ENCODE data around the gene SLC8A1.

Gene SLC8A1

GRCh38 chr2:40258135-40258457 lies 193.8 kb downstream of the SLC8A1 start:
- Histone ChIP-seq H3K27ac (no peak overlapping the region), H3K4me3 (no peak overlapping the region)

- H3K27ac ChIP-seq, result no peak overlapping the region
Measured at GRCh38 chr2:40257340-40258134, 194.4 kb downstream of the SLC8A1 start.

GRCh38 chr2:40256649-40257048 lies 195.2 kb downstream of the SLC8A1 start:
- Histone ChIP-seq H3K27ac (no peak overlapping the region), H3K4me3 (no peak overlapping the region)

More at GRCh38 chr2:40257340-40258134, 194.4 kb downstream of the SLC8A1 start:
- no peak overlapping the region for H3K4me3 ChIP-seq

GRCh38 chr2:40256008-40256407 lies 195.9 kb downstream of the SLC8A1 start:
- H3K27ac ChIP-seq, result no peak overlapping the region
- no peak overlapping the region for H3K4me3 ChIP-seq

GRCh38 chr2:40255103-40255502 lies 196.8 kb downstream of the SLC8A1 start:
- Histone ChIP-seq H3K27ac (no peak overlapping the region), H3K4me3 (no peak overlapping the region)

GRCh38 chr2:40254611-40255010 lies 197.3 kb downstream of the SLC8A1 start:
- H3K4me3 ChIP-seq, result no peak overlapping the region
- H3K27ac ChIP-seq, result no peak overlapping the region

GRCh38 chr2:40251137-40251536 lies 200.8 kb downstream of the SLC8A1 start:
- no peak overlapping the region for H3K27ac ChIP-seq
- H3K4me3 ChIP-seq, result no peak overlapping the region

GRCh38 chr2:40249577-40249976 lies 202.3 kb downstream of the SLC8A1 start:
- H3K4me3 ChIP-seq, result no peak overlapping the region
- no peak overlapping the region for H3K27ac ChIP-seq

GRCh38 chr2:40248294-40248693 lies 203.6 kb downstream of the SLC8A1 start:
- Histone ChIP-seq H3K27ac (no peak overlapping the region), H3K4me3 (no peak overlapping the region)

GRCh38 chr2:40244675-40245074 lies 207.2 kb downstream of the SLC8A1 start:
- H3K27ac ChIP-seq, result no peak overlapping the region
- no peak overlapping the region for H3K4me3 ChIP-seq

- no peak overlapping the region for H3K27ac ChIP-seq
- no peak overlapping the region for H3K4me3 ChIP-seq
Measured at GRCh38 chr2:40244251-40244650, 207.6 kb downstream of the SLC8A1 start.

- H3K4me3 ChIP-seq, result no peak overlapping the region
- H3K27ac ChIP-seq, result no peak overlapping the region
Measured at GRCh38 chr2:40243581-40244187, 208.2 kb downstream of the SLC8A1 start.

GRCh38 chr2:40242315-40242714 lies 209.6 kb downstream of the SLC8A1 start:
- no peak overlapping the region for H3K27ac ChIP-seq

GRCh38 chr2:40240070-40240469 lies 211.8 kb downstream of the SLC8A1 start:
- no peak overlapping the region for H3K27ac ChIP-seq

More at GRCh38 chr2:40242315-40242714, 209.6 kb downstream of the SLC8A1 start:
- no peak overlapping the region for H3K4me3 ChIP-seq

GRCh38 chr2:40230707-40231432 lies 221.0 kb downstream of the SLC8A1 start:
- Histone ChIP-seq H3K27ac (no peak overlapping the region), H3K4me3 (no peak overlapping the region)

More at GRCh38 chr2:40240070-40240469, 211.8 kb downstream of the SLC8A1 start:
- H3K4me3 ChIP-seq, result no peak overlapping the region

- Histone ChIP-seq H3K27ac (no peak overlapping the region), H3K4me3 (no peak overlapping the region)
Measured at GRCh38 chr2:40230186-40230585, 221.7 kb downstream of the SLC8A1 start.

- H3K27ac ChIP-seq, result no peak overlapping the region
- H3K4me3 ChIP-seq, result no peak overlapping the region
Measured at GRCh38 chr2:40228310-40228709, 223.6 kb downstream of the SLC8A1 start.

GRCh38 chr2:40227210-40227609 lies 224.7 kb downstream of the SLC8A1 start:
- no peak overlapping the region for H3K27ac ChIP-seq
- no peak overlapping the region for H3K4me3 ChIP-seq

- H3K4me3 ChIP-seq, result no peak overlapping the region
- H3K27ac ChIP-seq, result no peak overlapping the region
Measured at GRCh38 chr2:40226637-40227036, 225.3 kb downstream of the SLC8A1 start.

- Histone ChIP-seq H3K4me3 (no peak overlapping the region), H3K27ac (no peak overlapping the region)
Measured at GRCh38 chr2:40225670-40226210, 226.2 kb downstream of the SLC8A1 start.

GRCh38 chr2:40224318-40224717 lies 227.6 kb downstream of the SLC8A1 start:
- Histone ChIP-seq H3K27ac (no peak overlapping the region), H3K4me3 (no peak overlapping the region)
